GM10248 (cell line): Measurements from ENCODE around the gene CCDC15.

Experiments
- CTCF ChIA-PET: fragments of 300-600 bp; sonication (Branson Sonifier 250); formaldehyde crosslinking; extraction: SDS; loops from one replicate; lab custom pipeline; 2021; ENCODE audit warnings: antibody characterized with exemption; lab: Yijun Ruan, JAX
- POLR2A ChIA-PET: fragments of 350-650 bp; sonication (Branson Sonifier 250); formaldehyde crosslinking; extraction: SDS; loops from one replicate; lab custom pipeline; 2020; ENCODE audit warnings: antibody characterized with exemption; lab: Yijun Ruan, JAX
- DNase-seq: peaks from one replicate; pipeline ENCODE4 v3.0.0; 2012; ENCODE audit errors: extremely low spot score
- CTCF ChIP-seq: IDR thresholded peaks from 2 replicates; pipeline ENCODE4 v1.5.1; 2012; ENCODE audit warnings: mild to moderate bottlenecking, low read depth; ENCODE audit errors: extremely low read depth, missing control alignments, control extremely low read depth

CCDC15 gene

DNA sequence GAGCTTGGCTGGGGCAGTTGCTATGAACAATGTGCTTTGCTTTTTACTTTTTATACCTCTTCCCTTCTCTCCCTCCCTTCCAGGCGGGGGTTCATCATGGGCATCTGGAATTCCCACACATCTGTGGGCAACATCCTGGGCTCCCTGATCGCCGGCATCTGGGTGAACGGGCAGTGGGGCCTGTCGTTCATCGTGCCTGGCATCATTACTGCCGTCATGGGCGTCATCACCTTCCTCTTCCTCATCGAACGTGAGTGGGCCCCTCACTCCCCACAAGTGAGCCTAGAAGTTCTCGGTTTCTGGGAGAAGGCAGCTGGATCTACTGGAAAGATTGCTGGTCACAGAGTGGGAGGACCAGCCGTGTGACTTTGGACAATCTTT, 126.5 kb downstream of the CCDC15 start:
- TF ChIP-seq CTCF, result no peak
- ChIA-PET POLR2A (no interaction called here), CTCF (interaction anchor here (2.9 kb wide), 1 partner anchor 10 kb away, joined by 11 read pairs; no protein-coding TSS in a partner anchor)
- no peak for DNase-seq

DNA sequence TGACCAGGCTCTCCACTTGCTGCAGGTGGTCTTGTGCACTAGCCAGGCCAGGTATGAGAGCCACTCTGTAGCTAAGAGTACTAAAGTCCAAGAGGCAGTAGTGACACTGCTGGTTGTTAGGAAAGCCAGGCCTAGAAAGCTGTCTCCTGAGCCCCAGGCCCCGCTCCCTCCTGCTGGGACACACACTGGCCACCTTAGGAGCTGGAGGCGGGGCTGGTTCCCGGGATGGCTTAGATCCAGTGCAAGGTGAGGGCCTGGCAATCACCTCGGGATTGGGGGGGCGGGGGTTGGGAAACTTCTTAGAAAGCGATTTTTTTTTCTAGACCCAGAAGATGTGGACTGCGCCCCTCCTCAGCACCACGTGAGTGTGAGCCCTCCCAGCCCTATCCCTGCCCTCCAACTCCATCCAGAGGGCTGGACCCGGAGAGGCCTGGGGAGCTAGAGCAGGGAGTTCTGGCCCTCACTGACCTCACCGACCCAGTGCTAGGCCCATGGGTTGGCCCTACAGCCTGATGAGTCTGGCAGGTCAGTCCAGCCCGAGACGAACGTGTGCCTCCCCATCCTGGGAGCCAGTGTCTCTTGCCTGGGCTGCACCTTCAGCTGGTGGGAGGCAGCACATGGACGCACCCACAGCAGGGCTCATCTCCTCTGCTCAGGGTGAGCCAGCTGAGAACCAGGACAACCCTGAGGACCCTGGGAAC, 127.2 kb downstream of the CCDC15 start:
- TF ChIP-seq CTCF, result no peak
- ChIA-PET CTCF (no interaction called here), POLR2A (no interaction called here)
- DNase-seq, result no peak

DNA sequence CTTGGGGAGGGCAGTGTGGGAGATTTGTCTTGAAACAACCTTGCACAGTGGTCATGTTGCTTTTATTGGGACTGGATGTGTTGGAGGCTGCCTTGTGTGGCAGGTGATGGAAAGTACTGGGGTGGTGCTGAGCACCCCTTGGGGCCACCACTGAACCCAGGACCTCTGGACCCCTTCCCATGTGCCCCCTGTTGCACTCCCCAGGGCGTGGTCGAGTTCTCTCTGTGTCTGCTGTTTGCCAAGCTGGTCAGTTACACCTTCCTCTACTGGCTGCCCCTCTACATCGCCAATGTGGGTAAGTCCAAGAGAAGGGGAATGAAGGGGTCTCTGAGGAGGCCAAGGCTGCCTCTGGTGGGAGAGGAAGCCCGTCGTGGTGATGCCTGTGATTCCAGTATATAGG, 128.0 kb downstream of the CCDC15 start:
- CTCF ChIA-PET, result interaction anchor here (0.9 to 1.8 kb wide), 4 partner anchors 9 to 11 kb away, joined by 3 to 7 read pairs (median 4); no protein-coding TSS in a partner anchor
- POLR2A ChIA-PET, result no interaction called here
- TF ChIP-seq CTCF, result no peak
- peak; percentile 10 for DNase-seq

DNA sequence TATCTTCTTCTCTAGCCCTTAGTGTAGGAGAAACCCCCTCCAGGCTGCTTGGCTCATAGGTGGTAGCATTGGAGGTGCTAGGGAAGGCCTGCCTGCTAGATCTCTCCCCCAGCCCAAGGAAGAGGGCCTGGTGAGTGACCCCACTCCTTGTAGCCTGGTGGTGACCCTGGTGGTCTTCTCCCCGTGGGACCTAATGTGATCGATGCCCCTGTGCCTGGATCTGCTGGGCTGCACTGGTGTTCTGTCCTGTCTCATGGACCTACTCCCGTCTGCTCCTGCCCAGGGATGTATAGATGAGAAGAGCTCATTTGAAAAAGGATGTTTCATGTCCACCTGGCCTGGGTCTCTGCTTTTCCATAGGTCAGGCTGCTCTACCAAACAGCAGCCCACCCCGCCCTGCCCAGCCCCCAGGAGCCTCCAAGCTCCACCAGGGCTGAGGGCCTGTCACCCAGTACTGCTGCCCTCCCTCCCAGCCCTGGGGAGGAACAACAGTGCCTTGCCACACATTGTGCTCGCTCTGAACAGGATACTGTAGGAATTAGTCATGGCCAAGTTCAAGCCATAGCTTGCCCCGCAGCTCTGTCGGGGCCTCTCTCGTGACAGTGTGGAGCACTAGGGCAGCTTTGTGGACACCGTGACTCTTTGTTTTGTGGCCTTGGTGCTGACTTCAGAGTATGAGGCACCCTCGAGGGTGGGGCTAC, 128.8 kb downstream of the CCDC15 start:
- POLR2A ChIA-PET, result no interaction called here
- CTCF ChIA-PET, result interaction anchor here (0.8 to 1.8 kb wide), 6 partner anchors 8 to 41 kb away, joined by 3 to 7 read pairs (median 3); no protein-coding TSS in a partner anchor
- no peak for TF ChIP-seq CTCF
- peak; percentile 13 for DNase-seq

DNA sequence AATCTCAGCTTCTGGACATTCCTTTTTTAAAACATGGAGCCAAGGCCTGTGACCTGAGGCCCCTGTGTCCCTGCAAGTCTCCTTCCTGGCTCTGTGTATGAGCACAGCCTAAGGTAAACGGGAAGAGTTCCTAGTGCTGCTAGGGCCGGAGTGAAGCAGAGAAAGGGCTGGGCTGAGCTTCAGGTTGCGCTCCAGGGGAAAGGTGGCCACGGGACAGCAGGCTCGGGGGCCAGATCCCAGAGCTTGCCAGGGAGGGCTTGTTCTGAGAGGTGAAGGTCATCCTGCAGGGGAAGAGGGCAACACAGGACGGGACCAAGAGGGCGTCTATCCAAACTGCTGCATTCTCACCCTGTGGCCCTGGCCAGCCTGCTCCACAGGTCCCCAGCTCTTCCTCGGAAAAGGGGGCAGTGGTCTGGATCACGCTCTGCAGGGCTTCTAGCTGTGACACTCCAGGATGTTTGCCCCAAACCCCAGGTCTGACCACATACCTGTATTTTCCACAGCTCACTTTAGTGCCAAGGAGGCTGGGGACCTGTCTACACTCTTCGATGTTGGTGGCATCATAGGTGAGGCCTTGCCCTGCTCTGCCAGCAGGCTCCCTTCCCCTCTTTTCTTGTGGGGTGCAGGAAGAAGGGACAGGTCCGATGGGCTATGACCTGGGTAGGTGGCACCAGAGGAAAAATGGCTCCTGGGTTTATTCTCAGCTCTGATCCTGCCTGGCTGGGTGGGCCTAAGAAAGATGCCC, 129.5 kb downstream of the CCDC15 start:
- DNase-seq, result peak; percentile 13
- no peak for TF ChIP-seq CTCF
- POLR2A ChIA-PET, result no interaction called here
- CTCF ChIA-PET, result interaction anchor here (0.8 to 1.8 kb wide), 7 partner anchors 8 to 57 kb away, joined by 3 to 7 read pairs (median 3); no protein-coding TSS in a partner anchor

DNA sequence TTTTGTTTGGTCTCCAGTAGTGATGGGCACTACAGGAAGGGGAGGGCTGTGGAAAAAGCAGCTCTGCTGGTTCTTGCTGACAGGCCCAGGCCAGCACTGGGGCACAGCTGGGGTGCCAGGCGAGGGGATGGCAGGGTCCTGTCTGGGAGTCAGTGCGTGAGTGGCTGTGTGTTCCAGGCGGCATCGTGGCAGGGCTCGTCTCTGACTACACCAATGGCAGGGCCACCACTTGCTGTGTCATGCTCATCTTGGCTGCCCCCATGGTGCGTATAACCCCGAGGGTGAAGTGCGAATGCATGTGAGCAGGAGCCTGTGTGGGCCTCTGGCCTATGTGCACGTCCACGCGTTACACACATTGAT, 130.0 kb downstream of the CCDC15 start:
- CTCF ChIA-PET, result interaction anchor here (1.0 to 1.3 kb wide), 3 partner anchors 32 to 57 kb away, joined by 3 to 4 read pairs (median 3); no protein-coding TSS in a partner anchor
- no peak for TF ChIP-seq CTCF
- peak; percentile 7 for DNase-seq
- POLR2A ChIA-PET, result no interaction called here
